GM19035 (cell line): ENCODE measurements around the gene ZNF385C.

Experiments used
- ATAC-seq: cut with Tn5 transposase; IDR thresholded peaks from one replicate; pipeline ENCODE4 v1.9.1; 2021; ENCODE audit not compliant: unreplicated experiment

The ZNF385C gene

GRCh38 chr17:42107597-42108576 lies 9.6 kb upstream of the ZNF385C start:
- ATAC-seq = peak; percentile 51

- no peak for ATAC-seq
Measured at GRCh38 chr17:42107124-42107523, 8.9 kb upstream of the ZNF385C start.

GRCh38 chr17:42106009-42106408 lies 7.7 kb upstream of the ZNF385C start:
- ATAC-seq = no peak

- no peak for ATAC-seq
Measured at GRCh38 chr17:42104264-42104663, 6.0 kb upstream of the ZNF385C start.

GRCh38 chr17:42103221-42103954 lies 5.1 kb upstream of the ZNF385C start:
- no peak for ATAC-seq

- ATAC-seq = no peak
Measured at GRCh38 chr17:42101513-42102292, 3.4 kb upstream of the ZNF385C start.

- no peak for ATAC-seq
Measured at GRCh38 chr17:42098730-42099399, 592 bp upstream of the ZNF385C start.

GRCh38 chr17:42096360-42097111 lies 1.7 kb downstream of the ZNF385C start:
- no peak for ATAC-seq

GRCh38 chr17:42094375-42095069 lies 3.8 kb downstream of the ZNF385C start:
- no peak for ATAC-seq

- ATAC-seq = no peak
Measured at GRCh38 chr17:42092939-42093338, 5.3 kb downstream of the ZNF385C start.

- ATAC-seq = no peak
Measured at GRCh38 chr17:42090964-42091790, 7.1 kb downstream of the ZNF385C start.

- ATAC-seq = no peak
Measured at GRCh38 chr17:42088736-42089135, 9.5 kb downstream of the ZNF385C start.

GRCh38 chr17:42087736-42088705 lies 10.3 kb downstream of the ZNF385C start:
- ATAC-seq = no peak

GRCh38 chr17:42087042-42087701 lies 11.1 kb downstream of the ZNF385C start:
- ATAC-seq = no peak

GRCh38 chr17:42081516-42082129 lies 16.6 kb downstream of the ZNF385C start:
- no peak for ATAC-seq

GRCh38 chr17:42079541-42079940 lies 18.7 kb downstream of the ZNF385C start:
- no peak for ATAC-seq
